Measurements from ENCODE around the gene GPR33. TPM values are rescaled to one million over a fixed set of nuclear protein-coding genes. Genes with fewer than 3 reads are reported as not detected.

Gene GPR33
- total and polyA plus RNA-seq, 10 of the 15 experiments (the other 5 are each of a cell fraction or from before 2014, with no cell fraction given): not detected

GRCh38 chr14:31489691-31490090 lies 1.9 kb upstream of the GPR33 start:
- CTCF ChIA-PET: no interaction called here
- H3K9ac ChIP-seq (ENCODE audit: control insufficient read depth, insufficient read depth, low read length): no peak overlapping the region
- no peaks in the 10 kb centered on the region for H4K20me1 ChIP-seq (ENCODE audit: control insufficient read depth, insufficient read depth)
- in situ Hi-C loops (cut with MboI): no loop called here
- H3K9me3 ChIP-seq (replicated peaks; ENCODE audit: control insufficient read depth, insufficient read depth, low read length): no peaks in the 10 kb centered on the region; the same call in 2 of the 3 replicates
- peaks cover 13% of the 10 kb centered on the region for H3K4me1 ChIP-seq (ENCODE audit: control insufficient read depth, insufficient read depth, low read length)
- RAD21 ChIA-PET (ENCODE audit: unreplicated experiment): no interaction called here
- DNase-seq (ENCODE audit: low read depth, low spot score): peak; percentile 31
- H3K4me3 ChIP-seq: no peak overlapping the region
- no peaks in the 10 kb centered on the region for H3K27me3 ChIP-seq (replicated peaks in 1 of 2; ENCODE audit: control insufficient read depth in 2 of 2, insufficient read depth in 2 of 2, low read length in 1 of 2)
- H2AFZ ChIP-seq (ENCODE audit: control insufficient read depth, low read depth, low read length): no peak overlapping the region
- intact Hi-C loops (cut with micrococcal nuclease; ENCODE audit: unreplicated experiment): no loop called here
- no peaks in the 10 kb centered on the region for H3K79me2 ChIP-seq (ENCODE audit: control insufficient read depth, insufficient read depth, low read length)
- H3K4me2 ChIP-seq (ENCODE audit: control insufficient read depth, insufficient read depth): 0 out of 2 replicates have a peak overlapping the region, but pooled peaks have one; percentile 23
- H3K36me3 ChIP-seq (ENCODE audit: control insufficient read depth in 2 of 2, insufficient read depth in 2 of 2, low read length in 1 of 2): no peaks in the 10 kb centered on the region
- no peak overlapping the region for H3K27ac ChIP-seq (ENCODE audit: control insufficient read depth, insufficient read depth)
- SMC1A ChIA-PET (ENCODE audit: uncharacterized antibody, unreplicated experiment): no interaction called here
- peak; percentile 85 for ATAC-seq
- no TSS peak for BruUV-seq (replicated peaks)
- FAIRE-seq: peak; percentile 92
- POLR2A ChIA-PET: no interaction called here
- TF ChIP-seq RELB (IDR thresholded peaks at IDR 0.05; ENCODE audit: low read depth) (peak; percentile 62; the same call in 1 of the 2 replicates), SP1 (IDR thresholded peaks at IDR 0.05; ENCODE audit: low read depth, low read length) (no peak), SPI1 (IDR thresholded peaks at IDR 0.05; ENCODE audit: borderline replicate concordance, insufficient read depth, low read depth, low read length) (peak; percentile 58; the same call in 1 of the 2 replicates), MXI1 (IDR thresholded peaks at IDR 0.05; ENCODE audit: low read depth, low read length) (no peak), IKZF1 (conservative IDR thresholded peaks at IDR 0.05) (0 out of 2 replicates have a peak, but pooled peaks have one; percentile 15), RAD51 (IDR thresholded peaks at IDR 0.05) (no peak; the same call in 1 of the 2 replicates), SUPT20H (IDR thresholded peaks at IDR 0.05; ENCODE audit: borderline replicate concordance, control insufficient read depth, low read depth, low read length) (no peak), MTA2 (IDR thresholded peaks at IDR 0.05; ENCODE audit: low read depth) (peak; percentile 70), TCF3 (IDR thresholded peaks at IDR 0.05; ENCODE audit: borderline replicate concordance, insufficient read depth, low read depth, low read length) (no peak), RUNX3 (IDR thresholded peaks at IDR 0.05; ENCODE audit: low read length) (peak; percentile 63), STAT1 (conservative IDR thresholded peaks at IDR 0.05) (no peak), DPF2 (IDR thresholded peaks at IDR 0.05) (peak; percentile 36; the same call in 1 of the 2 replicates), BCL11A (IDR thresholded peaks at IDR 0.05; ENCODE audit: low read depth, low read length) (no peak), IKZF2 (IDR thresholded peaks at IDR 0.05) (peak; percentile 44 to 57; a peak in 2 of 4 replicates), MYC (IDR thresholded peaks at IDR 0.05; ENCODE audit: insufficient read depth, insufficient read length, insufficient replicate concordance, low read length, severe bottlenecking) (no peak), NR2F1 (conservative IDR thresholded peaks at IDR 0.05) (no peak), BCLAF1 (IDR thresholded peaks at IDR 0.05) (no peak), USF1 (IDR thresholded peaks at IDR 0.05; ENCODE audit: borderline replicate concordance, extremely low read length, insufficient read depth, low read depth, low read length) (no peak), NFIC (IDR thresholded peaks at IDR 0.05; ENCODE audit: low read depth, low read length) (0 out of 2 replicates have a peak, but pooled peaks have one; percentile 22), ATF7 (IDR thresholded peaks at IDR 0.05; ENCODE audit: low read depth) (0 out of 2 replicates have a peak, but pooled peaks have one; percentile 12), EP300 (IDR thresholded peaks at IDR 0.05; ENCODE audit: borderline replicate concordance in 1 of 2, control insufficient read depth in 1 of 2, low read depth in 2 of 2, low read length in 2 of 2) (peak in 1 of 2 experiments; percentile 29; a peak in 2 of 4 replicates)

All from GM12878 (cell line).